ENCODE measurements around the gene SYNPR. TPM values are rescaled to one million over a fixed set of nuclear protein-coding genes. Genes with fewer than 3 reads are reported as not detected.

SYNPR gene
- total RNA-seq, 3 donors from 2014 or later, result not detected

DNA sequence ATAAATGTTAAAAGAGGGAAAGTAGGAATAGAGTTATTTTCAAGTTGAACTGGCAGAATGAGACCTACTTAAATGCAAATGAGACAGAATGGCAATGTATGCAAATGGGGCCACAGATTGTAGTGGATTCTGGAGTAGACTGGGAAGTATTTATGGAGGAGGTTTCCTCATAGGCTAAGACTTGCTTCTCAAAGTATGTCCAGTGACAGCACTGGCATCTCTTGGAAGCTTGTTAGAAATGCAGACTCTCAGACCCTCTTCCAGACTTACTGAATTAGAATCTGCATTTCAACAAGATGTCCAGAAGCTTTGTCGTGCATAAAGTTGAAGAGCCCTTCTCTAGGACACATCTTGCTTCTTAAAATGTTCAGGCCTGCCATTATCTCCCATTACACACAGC is 306.6 kb downstream of the SYNPR start:
- no peak overlapping the region for H3K4me3 Mint-ChIP-seq
- H3K27me3 Mint-ChIP-seq (ENCODE audit: low read depth), result peaks cover 5% of the 10 kb centered on the region
- no peaks in the 10 kb centered on the region for H3K4me1 Mint-ChIP-seq (ENCODE audit: low read depth)
- no peaks in the 10 kb centered on the region for H3K36me3 Mint-ChIP-seq (ENCODE audit: insufficient read depth)
- no peak for DNase-seq
- ATAC-seq, result no peak
- peaks cover 17% of the 10 kb centered on the region for H3K9me3 Mint-ChIP-seq

DNA sequence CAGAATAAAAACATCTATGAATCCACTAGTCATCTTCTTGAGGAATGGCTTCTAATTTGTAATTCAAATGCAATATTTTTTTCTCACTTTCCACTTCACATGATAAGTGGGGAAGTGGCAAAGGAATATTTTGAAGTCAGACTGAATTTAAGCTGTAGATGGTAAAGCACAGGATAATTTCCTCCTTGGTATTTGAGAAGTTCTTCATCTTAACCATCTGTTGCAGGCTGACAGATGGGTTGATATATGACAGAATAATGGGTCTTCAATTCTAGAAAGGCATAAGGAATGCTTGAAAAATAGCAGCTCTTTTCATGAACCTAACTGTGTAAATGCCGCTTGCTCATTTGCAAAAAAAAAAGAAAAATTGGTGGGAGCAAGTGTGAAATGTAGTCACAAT is 307.8 kb downstream of the SYNPR start:
- no peak for ATAC-seq
- no peak for DNase-seq
- H3K4me1 Mint-ChIP-seq (ENCODE audit: low read depth), result no peaks in the 10 kb centered on the region
- H3K27me3 Mint-ChIP-seq (ENCODE audit: low read depth), result peaks cover 5% of the 10 kb centered on the region
- H3K36me3 Mint-ChIP-seq (ENCODE audit: insufficient read depth), result no peaks in the 10 kb centered on the region
- H3K9me3 Mint-ChIP-seq, result peaks cover 17% of the 10 kb centered on the region
- no peak overlapping the region for H3K4me3 Mint-ChIP-seq

- Mint-ChIP-seq H3K4me1 (ENCODE audit: low read depth) (no peaks in the 10 kb centered on the region), H3K4me3 (no peak overlapping the region), H3K27me3 (ENCODE audit: low read depth) (peaks cover 3% of the 10 kb centered on the region), H3K9me3 (peaks cover 17% of the 10 kb centered on the region), H3K36me3 (ENCODE audit: insufficient read depth) (no peaks in the 10 kb centered on the region)
- no peak for ATAC-seq
- no peak for DNase-seq
These were observed 310.8 kb downstream of the SYNPR start for GRCh38 chr3:63588895-63589294.

DNA sequence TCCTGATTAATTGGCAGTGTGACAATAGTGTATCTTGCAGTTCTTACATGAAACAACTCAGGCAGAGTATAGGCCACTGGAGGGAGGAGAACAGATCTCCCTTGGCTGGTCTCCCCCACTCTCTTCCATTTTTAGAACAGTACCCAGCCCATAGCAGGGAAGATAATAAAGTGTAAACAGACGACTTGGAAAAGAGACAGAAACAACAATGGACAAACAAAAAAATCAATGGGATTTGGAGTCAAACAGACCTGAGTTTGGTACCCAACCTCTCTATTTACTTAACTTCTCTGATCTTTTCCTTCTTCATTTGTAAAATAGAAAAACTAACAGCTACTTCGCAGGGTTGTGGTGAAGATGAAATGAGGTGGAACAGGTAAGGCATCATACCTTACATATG is 315.7 kb downstream of the SYNPR start:
- DNase-seq (no peak), ATAC-seq (no peak)
- no peaks in the 10 kb centered on the region for H3K4me1 Mint-ChIP-seq (ENCODE audit: low read depth)
- H3K36me3 Mint-ChIP-seq (ENCODE audit: insufficient read depth), result no peaks in the 10 kb centered on the region
- no peak overlapping the region for H3K4me3 Mint-ChIP-seq
- peaks cover 5% of the 10 kb centered on the region for H3K9me3 Mint-ChIP-seq
- H3K27me3 Mint-ChIP-seq (ENCODE audit: low read depth), result no peaks in the 10 kb centered on the region

DNA sequence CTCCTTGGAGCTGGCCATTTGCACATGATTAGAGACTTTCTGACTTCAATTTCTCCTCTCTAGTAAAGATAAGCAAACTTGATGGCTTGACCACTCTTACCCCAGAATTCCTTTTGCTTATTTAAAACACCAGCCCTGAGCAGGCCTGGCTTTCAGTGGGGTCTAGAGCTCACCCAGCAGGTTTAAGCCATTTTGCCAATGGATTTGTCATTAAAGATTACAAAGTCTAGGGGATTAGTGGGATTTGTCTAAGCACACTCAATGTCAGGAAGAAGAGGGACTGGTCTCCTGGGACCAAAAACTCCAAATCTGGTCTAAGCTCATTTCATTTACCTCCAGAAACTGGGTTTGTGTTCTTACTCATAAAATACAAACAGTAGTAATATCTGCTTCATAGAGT is 317.1 kb downstream of the SYNPR start:
- ATAC-seq (no peak), DNase-seq (no peak)
- Mint-ChIP-seq H3K36me3 (ENCODE audit: insufficient read depth) (no peaks in the 10 kb centered on the region), H3K9me3 (no peaks in the 10 kb centered on the region), H3K4me3 (no peak overlapping the region), H3K4me1 (ENCODE audit: low read depth) (no peaks in the 10 kb centered on the region), H3K27me3 (ENCODE audit: low read depth) (no peaks in the 10 kb centered on the region)

GRCh38 chr3:63597019-63597418 is 318.9 kb downstream of the SYNPR start:
- Mint-ChIP-seq H3K4me1 (ENCODE audit: low read depth) (no peaks in the 10 kb centered on the region), H3K9me3 (no peaks in the 10 kb centered on the region), H3K36me3 (ENCODE audit: insufficient read depth) (no peaks in the 10 kb centered on the region), H3K27me3 (ENCODE audit: low read depth) (no peaks in the 10 kb centered on the region), H3K4me3 (no peak overlapping the region)
- no peak for ATAC-seq
- DNase-seq, result no peak

GRCh38 chr3:63607716-63608115 is 329.6 kb downstream of the SYNPR start:
- no peak overlapping the region for H3K4me3 Mint-ChIP-seq
- no peaks in the 10 kb centered on the region for H3K9me3 Mint-ChIP-seq
- H3K36me3 Mint-ChIP-seq (ENCODE audit: insufficient read depth), result no peaks in the 10 kb centered on the region
- ATAC-seq (no peak), DNase-seq (no peak)
- H3K27me3 Mint-ChIP-seq (ENCODE audit: low read depth), result no peaks in the 10 kb centered on the region
- H3K4me1 Mint-ChIP-seq (ENCODE audit: low read depth), result no peaks in the 10 kb centered on the region

DNA sequence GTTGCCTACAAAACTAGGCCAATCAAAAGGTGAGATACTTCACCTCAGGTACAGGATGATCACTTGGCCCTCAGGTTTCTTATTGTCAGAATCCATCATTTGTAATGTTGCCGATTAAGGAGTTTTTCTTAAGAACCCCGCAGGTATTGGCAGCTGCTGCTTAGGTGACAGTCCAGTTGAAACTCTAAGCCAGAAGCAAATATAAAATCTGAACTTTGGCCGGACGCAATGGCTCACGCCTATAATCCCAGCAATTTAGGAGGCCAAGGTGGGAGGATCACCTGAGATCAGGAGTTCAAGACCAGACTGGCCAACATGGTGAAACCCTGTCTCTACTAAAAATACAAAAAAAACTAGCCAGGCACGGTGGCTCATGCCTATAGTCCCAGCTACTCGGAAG is 331.3 kb downstream of the SYNPR start:
- DNase-seq, result no peak
- H3K4me3 Mint-ChIP-seq, result no peak overlapping the region
- no peak for ATAC-seq
- H3K36me3 Mint-ChIP-seq (ENCODE audit: insufficient read depth), result no peaks in the 10 kb centered on the region
- no peaks in the 10 kb centered on the region for H3K27me3 Mint-ChIP-seq (ENCODE audit: low read depth)
- no peaks in the 10 kb centered on the region for H3K9me3 Mint-ChIP-seq
- no peaks in the 10 kb centered on the region for H3K4me1 Mint-ChIP-seq (ENCODE audit: low read depth)

GRCh38 chr3:63609834-63610233 is 331.7 kb downstream of the SYNPR start:
- Mint-ChIP-seq H3K4me1 (ENCODE audit: low read depth) (no peaks in the 10 kb centered on the region), H3K27me3 (ENCODE audit: low read depth) (no peaks in the 10 kb centered on the region), H3K4me3 (no peak overlapping the region), H3K9me3 (no peaks in the 10 kb centered on the region), H3K36me3 (ENCODE audit: insufficient read depth) (no peaks in the 10 kb centered on the region)
- ATAC-seq (no peak), DNase-seq (no peak)

DNA sequence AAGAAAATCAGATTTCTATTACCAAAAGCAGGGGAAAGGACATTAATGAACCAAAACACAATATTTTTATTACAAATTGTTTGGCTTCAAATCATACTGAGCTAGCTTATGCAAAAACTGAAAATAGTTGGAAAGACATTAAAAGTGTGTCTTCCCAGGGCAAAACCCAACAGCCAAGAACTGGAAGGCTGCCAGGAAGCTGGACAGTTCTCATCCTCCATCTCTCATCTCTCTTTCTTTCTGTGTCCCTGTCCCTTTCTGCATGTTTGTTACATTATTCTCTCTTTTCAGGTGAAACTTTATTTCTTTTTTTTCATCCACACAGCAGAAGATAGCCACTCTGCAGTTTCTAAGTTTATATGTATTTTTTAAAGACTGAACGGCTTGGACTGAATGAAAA is 333.3 kb downstream of the SYNPR start:
- Mint-ChIP-seq H3K36me3 (ENCODE audit: insufficient read depth) (no peaks in the 10 kb centered on the region), H3K9me3 (no peaks in the 10 kb centered on the region), H3K4me1 (ENCODE audit: low read depth) (no peaks in the 10 kb centered on the region), H3K27me3 (ENCODE audit: low read depth) (no peaks in the 10 kb centered on the region), H3K4me3 (no peak overlapping the region)
- DNase-seq (no peak), ATAC-seq (no peak)

DNA sequence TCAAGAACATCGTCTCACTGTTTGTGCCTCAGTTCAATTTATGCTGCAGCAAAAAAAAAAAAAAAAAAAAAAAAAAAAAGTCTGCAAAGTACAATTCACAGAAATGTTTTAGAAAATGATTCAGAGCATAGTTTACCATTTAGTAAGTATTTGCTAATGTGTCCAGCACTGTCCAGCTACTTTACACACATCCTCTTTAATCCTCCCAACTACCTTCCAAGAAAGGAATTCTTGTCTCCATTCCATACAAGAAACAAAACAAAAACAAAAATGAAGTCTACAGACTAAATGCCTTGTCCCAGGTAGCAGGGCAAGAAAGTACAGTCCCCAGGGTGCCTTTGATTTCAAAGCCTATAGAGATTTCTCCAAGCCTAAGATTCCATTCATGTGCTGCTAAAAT is 335.5 kb downstream of the SYNPR start:
- no peak overlapping the region for H3K4me3 Mint-ChIP-seq
- DNase-seq (no peak), ATAC-seq (no peak)
- no peaks in the 10 kb centered on the region for H3K27me3 Mint-ChIP-seq (ENCODE audit: low read depth)
- no peaks in the 10 kb centered on the region for H3K9me3 Mint-ChIP-seq
- H3K36me3 Mint-ChIP-seq (ENCODE audit: insufficient read depth), result no peaks in the 10 kb centered on the region
- no peaks in the 10 kb centered on the region for H3K4me1 Mint-ChIP-seq (ENCODE audit: low read depth)

DNA sequence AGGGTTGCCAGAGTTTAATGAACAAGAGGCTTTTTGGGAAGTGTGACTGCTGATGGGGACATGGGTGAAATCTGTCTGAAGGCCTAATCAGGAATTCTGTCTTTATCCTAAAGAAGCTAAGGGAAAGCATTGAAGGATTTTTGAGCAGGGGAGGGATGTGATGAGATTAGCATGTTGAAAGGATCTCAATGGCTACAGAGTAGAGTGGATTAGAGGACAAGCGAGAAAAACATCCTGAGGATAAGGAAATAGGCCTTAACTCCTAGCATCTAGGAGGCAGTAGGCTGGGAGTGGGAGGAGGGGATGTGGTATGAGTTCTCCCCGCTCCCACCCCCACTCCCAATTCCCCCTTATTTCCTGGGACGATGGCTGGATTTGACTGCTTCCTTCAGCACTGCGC is 339.3 kb downstream of the SYNPR start:
- no peaks in the 10 kb centered on the region for H3K36me3 Mint-ChIP-seq (ENCODE audit: insufficient read depth)
- DNase-seq, result no peak
- H3K4me1 Mint-ChIP-seq (ENCODE audit: low read depth), result no peaks in the 10 kb centered on the region
- no peak overlapping the region for H3K4me3 Mint-ChIP-seq
- peaks cover 3% of the 10 kb centered on the region for H3K9me3 Mint-ChIP-seq
- ATAC-seq, result no peak
- H3K27me3 Mint-ChIP-seq (ENCODE audit: low read depth), result no peaks in the 10 kb centered on the region

DNA sequence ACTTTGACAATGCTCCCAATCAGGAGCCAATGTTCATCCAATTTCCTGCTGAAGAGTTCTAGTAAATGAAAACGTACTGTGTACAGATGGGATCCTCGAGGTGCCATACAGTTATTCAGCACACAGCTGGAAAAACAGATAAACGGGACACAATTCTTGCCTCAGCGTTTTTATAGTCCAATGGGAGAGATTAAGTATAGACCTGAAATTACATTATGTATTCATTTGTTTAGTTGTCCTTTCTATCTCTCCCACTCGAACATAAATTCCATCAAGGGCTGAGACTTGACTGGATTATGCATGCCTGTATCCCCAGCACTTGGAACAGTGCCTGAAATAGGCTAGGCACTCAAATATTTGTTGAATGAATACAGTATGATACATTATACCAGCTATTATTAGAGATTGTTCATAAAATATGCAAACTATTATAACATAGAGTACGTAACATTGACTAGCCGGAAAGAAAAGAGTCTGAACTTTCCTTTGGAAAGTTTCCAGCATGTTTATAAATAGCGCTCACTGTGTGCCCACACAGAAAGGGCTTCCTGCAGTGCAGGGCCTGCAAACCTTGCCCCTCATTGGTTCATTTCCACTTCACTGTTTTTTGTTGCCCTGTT is 346.9 kb downstream of the SYNPR start:
- Mint-ChIP-seq H3K4me1 (ENCODE audit: low read depth) (no peaks in the 10 kb centered on the region), H3K4me3 (no peak overlapping the region), H3K27me3 (ENCODE audit: low read depth) (no peaks in the 10 kb centered on the region), H3K36me3 (ENCODE audit: insufficient read depth) (no peaks in the 10 kb centered on the region), H3K9me3 (no peaks in the 10 kb centered on the region)
- ATAC-seq (no peak), DNase-seq (no peak)

DNA sequence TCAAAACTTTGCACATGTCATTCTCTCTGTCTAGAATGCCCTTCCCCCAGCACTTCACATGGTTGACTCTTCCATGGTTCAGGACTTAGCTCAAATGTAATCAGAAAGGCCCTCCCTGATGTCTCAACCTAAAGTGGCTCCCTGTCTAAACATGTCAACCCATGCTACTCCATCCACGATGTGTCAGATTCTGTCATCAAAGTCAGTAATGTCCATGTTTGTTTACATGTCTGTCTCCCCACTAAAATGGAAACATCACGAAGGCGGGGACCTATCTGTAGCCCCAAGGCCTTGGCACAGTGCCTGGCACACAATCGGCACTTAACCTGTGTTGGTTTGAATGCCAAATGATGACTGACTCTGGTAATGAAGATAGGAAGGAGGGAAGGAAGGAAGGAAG is 353.6 kb downstream of the SYNPR start:
- Mint-ChIP-seq H3K4me1 (ENCODE audit: low read depth) (no peaks in the 10 kb centered on the region), H3K36me3 (ENCODE audit: insufficient read depth) (no peaks in the 10 kb centered on the region), H3K4me3 (no peak overlapping the region), H3K27me3 (ENCODE audit: low read depth) (no peaks in the 10 kb centered on the region), H3K9me3 (no peaks in the 10 kb centered on the region)
- ATAC-seq, result no peak
- DNase-seq, result no peak

DNA sequence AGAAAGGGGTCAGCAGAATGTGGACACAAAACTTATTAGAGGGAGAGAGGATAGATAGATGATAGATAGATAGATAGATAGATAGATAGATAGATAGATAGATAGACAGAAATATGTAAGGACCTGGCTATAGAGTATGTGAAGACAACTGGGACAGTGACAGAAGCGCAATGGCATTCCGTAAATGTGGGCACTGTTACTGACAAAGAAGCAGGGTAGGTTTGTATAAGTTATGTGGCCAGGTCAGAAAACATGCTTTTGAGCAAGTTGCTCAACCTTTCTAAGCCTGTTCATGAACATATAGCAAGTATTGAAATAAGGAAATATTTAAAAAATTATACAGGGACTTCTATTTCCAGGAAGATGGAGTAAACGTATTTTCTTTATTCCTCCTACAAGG is 357.1 kb downstream of the SYNPR start:
- no peaks in the 10 kb centered on the region for H3K4me1 Mint-ChIP-seq (ENCODE audit: low read depth)
- DNase-seq (no peak), ATAC-seq (no peak)
- peaks cover 6% of the 10 kb centered on the region for H3K9me3 Mint-ChIP-seq
- H3K36me3 Mint-ChIP-seq (ENCODE audit: insufficient read depth), result no peaks in the 10 kb centered on the region
- no peak overlapping the region for H3K4me3 Mint-ChIP-seq
- H3K27me3 Mint-ChIP-seq (ENCODE audit: low read depth), result no peaks in the 10 kb centered on the region

DNA sequence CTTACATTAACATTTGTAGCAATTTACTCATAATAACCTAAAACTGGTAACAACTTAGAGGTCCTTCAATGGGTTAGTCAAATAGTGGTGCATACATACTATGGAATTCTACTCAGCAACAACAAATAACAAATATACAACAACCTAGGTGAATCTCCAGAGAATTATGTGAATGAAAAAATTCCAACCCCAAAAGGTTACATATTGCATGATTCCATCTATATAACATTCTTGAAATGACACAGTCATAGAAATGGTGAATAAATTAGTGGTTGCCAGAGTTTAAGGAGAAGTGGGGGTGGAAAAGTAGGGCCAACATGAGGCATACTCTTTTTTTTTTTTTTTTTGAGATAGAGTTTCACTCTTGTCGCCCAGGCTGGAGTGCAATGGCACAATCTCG is 361.7 kb downstream of the SYNPR start:
- H3K4me3 Mint-ChIP-seq, result no peak overlapping the region
- ATAC-seq (no peak), DNase-seq (no peak)
- no peaks in the 10 kb centered on the region for H3K36me3 Mint-ChIP-seq (ENCODE audit: insufficient read depth)
- H3K27me3 Mint-ChIP-seq (ENCODE audit: low read depth), result peaks cover 4% of the 10 kb centered on the region
- no peaks in the 10 kb centered on the region for H3K4me1 Mint-ChIP-seq (ENCODE audit: low read depth)
- H3K9me3 Mint-ChIP-seq, result peaks cover 10% of the 10 kb centered on the region

Measured in activated T-cell treated with anti-CD3 and anti-CD28 coated beads, Interleukin-2, amount 50 U/mL, for 4 hours (primary cell).